CD4-positive, alpha-beta memory T cell (primary cell): ENCODE data around the gene GADL1. TPM values are rescaled to one million over a fixed set of nuclear protein-coding genes. Genes with fewer than 3 reads are reported as not detected.

Source experiments
- CTCF ChIA-PET: fragments of 350-600 bp; sonication (Branson Sonifier 250); formaldehyde crosslinking; loops from one replicate; lab custom pipeline; 2021; ENCODE audit warnings: inconsistent platforms; ENCODE audit not compliant: partially characterized antibody; lab: Charles Lee
- POLR2A ChIA-PET: fragments of 350-600 bp; sonication (Branson Sonifier 250); formaldehyde crosslinking; loops from one replicate; lab custom pipeline; 2021; ENCODE audit not compliant: partially characterized antibody; lab: Charles Lee
- DNase-seq, 5 donors: peaks; one replicate each; pipeline versions ENCODE4 v3.0.0 to v3.0.0-alpha.2; 2020 to 2022; ENCODE audit warnings: mixed read lengths in 1 of 5
- H3K27ac ChIP-seq: one replicate; pipeline ENCODE4 v1.7.0; 2013; ENCODE audit warnings: low read depth, low read length
- H3K27me3 ChIP-seq: 2 replicates; pipeline ENCODE4 v1.7.0; 2013; ENCODE audit warnings: mild to moderate bottlenecking, low read length, moderate library complexity; ENCODE audit not compliant: insufficient read depth
- H3K36me3 ChIP-seq: 2 replicates; pipeline ENCODE4 v1.7.0; 2013; ENCODE audit warnings: mild to moderate bottlenecking, low read length, moderate library complexity; ENCODE audit not compliant: insufficient read depth
- H3K4me1 ChIP-seq: 2 replicates; pipeline ENCODE4 v1.7.0; 2013; ENCODE audit warnings: mild to moderate bottlenecking, low read length, moderate library complexity; ENCODE audit not compliant: insufficient read depth
- H3K4me3 ChIP-seq, 2 donors: one replicate each; pipeline ENCODE4 v1.7.0; 2013; ENCODE audit warnings: low read length in 2 of 2, mild to moderate bottlenecking in 1 of 2
- H3K9me3 ChIP-seq, 2 donors: one replicate each; pipeline ENCODE4 v1.7.0; 2013; ENCODE audit warnings: low read length in 2 of 2, control low read depth in 1 of 2; ENCODE audit not compliant: control insufficient read depth in 1 of 2
- H3K27ac Mint-ChIP-seq, 7 donors: one replicate each; pipeline ENCODE4 v1.8.0; 2020 to 2021; ENCODE audit warnings: mixed read lengths in 7 of 7, mild to moderate bottlenecking in 6 of 7, inconsistent platforms in 3 of 7, moderate library complexity in 3 of 7
- H3K27me3 Mint-ChIP-seq, 2 donors: one replicate each; pipeline ENCODE4 v1.8.0; 2020 to 2021; ENCODE audit warnings: mixed read lengths in 2 of 2
- H3K36me3 Mint-ChIP-seq, 2 donors: one replicate each; pipeline ENCODE4 v1.8.0; 2020 to 2021; ENCODE audit warnings: mixed read lengths in 2 of 2, inconsistent platforms in 1 of 2, mild to moderate bottlenecking in 1 of 2
- H3K4me1 Mint-ChIP-seq, 4 donors: one replicate each; pipeline ENCODE4 v1.8.0; 2020 to 2021; ENCODE audit warnings: mixed read lengths in 4 of 4, mild to moderate bottlenecking in 1 of 4
- H3K4me3 Mint-ChIP-seq, 8 donors: one replicate each; pipeline ENCODE4 v1.8.0; 2020 to 2021; ENCODE audit warnings: mixed read lengths in 8 of 8, mild to moderate bottlenecking in 7 of 8, moderate library complexity in 6 of 8, inconsistent platforms in 3 of 8
- H3K9me3 Mint-ChIP-seq, 8 donors: one replicate each; pipeline ENCODE4 v1.8.0; 2020 to 2021; ENCODE audit warnings: mixed read lengths in 8 of 8, mild to moderate bottlenecking in 5 of 8, inconsistent platforms in 3 of 8, moderate library complexity in 1 of 8
- intact Hi-C: fragments of 100-400 bp; cut with micrococcal nuclease; formaldehyde crosslinking; loops from one replicate; pipeline ENCODE4 v1.15.1; 2023
- polyA plus RNA-seq, 2 donors: library from polyadenylated mRNA; unstranded; fragments of 300-500 nt; fragmentation: Illumina TruSeq; gene quantifications; one replicate each; pipeline ENCODE4 v1.2.3, GENCODE V29; 2021
- total RNA-seq, 2 experiments: library from RNA; stranded (reverse); gene quantifications; one replicate each; pipeline ENCODE4 v1.2.3, GENCODE V29; 2021

GADL1 gene
- total and polyA plus RNA-seq, 4 experiments from 2014 or later = not detected

- intact Hi-C loops = no loop called here
- ChIA-PET CTCF (no interaction called here), POLR2A (no interaction called here)
- no peak overlapping the region for H3K27ac ChIP-seq
- Mint-ChIP-seq H3K4me3 (no peak overlapping the region), H3K27me3 (peaks cover 2 to 4% of the 10 kb centered on the region in 2 donors), H3K36me3 (no peaks in the 10 kb centered on the region), H3K9me3 (peaks cover 0 to 6% (median 4%) of the 10 kb centered on the region in 8 donors), H3K4me1 (no peaks in the 10 kb centered on the region), H3K27ac (no peak overlapping the region)
- DNase-seq = no peak
- no peaks in the 10 kb centered on the region for H3K4me1 ChIP-seq
- H3K4me3 ChIP-seq = no peak overlapping the region
- H3K36me3 ChIP-seq = no peaks in the 10 kb centered on the region
- no peaks in the 10 kb centered on the region for H3K27me3 ChIP-seq
- no peaks in the 10 kb centered on the region for H3K9me3 ChIP-seq
Observed at GRCh38 chr3:30878862-30879261, 15.6 kb downstream of the GADL1 start.

GRCh38 chr3:30875505-30875904 lies 19.0 kb downstream of the GADL1 start:
- H3K36me3 Mint-ChIP-seq = no peaks in the 10 kb centered on the region
- DNase-seq = no peak
- H3K27ac Mint-ChIP-seq = no peak overlapping the region
- CTCF ChIA-PET = no interaction called here
- POLR2A ChIA-PET = no interaction called here
- no peaks in the 10 kb centered on the region for H3K4me1 Mint-ChIP-seq
- no peaks in the 10 kb centered on the region for H3K27me3 Mint-ChIP-seq
- Histone ChIP-seq H3K27ac (no peak overlapping the region), H3K4me1 (no peaks in the 10 kb centered on the region), H3K36me3 (no peaks in the 10 kb centered on the region), H3K9me3 (no peaks in the 10 kb centered on the region), H3K27me3 (no peaks in the 10 kb centered on the region), H3K4me3 (no peak overlapping the region)
- peaks cover 0 to 4% (median 0%) of the 10 kb centered on the region in 8 donors for H3K9me3 Mint-ChIP-seq
- intact Hi-C loops = no loop called here
- no peak overlapping the region for H3K4me3 Mint-ChIP-seq

GRCh38 chr3:30873671-30874070 lies 20.8 kb downstream of the GADL1 start:
- H3K9me3 ChIP-seq = no peaks in the 10 kb centered on the region
- no peak overlapping the region for H3K4me3 ChIP-seq
- H3K4me1 ChIP-seq = no peaks in the 10 kb centered on the region
- no peak for DNase-seq
- H3K27ac ChIP-seq = no peak overlapping the region
- CTCF ChIA-PET = no interaction called here
- Mint-ChIP-seq H3K4me1 (no peaks in the 10 kb centered on the region), H3K9me3 (no peaks in the 10 kb centered on the region), H3K27me3 (peaks cover 0 to 2% of the 10 kb centered on the region in 2 donors), H3K4me3 (no peak overlapping the region), H3K27ac (no peak overlapping the region), H3K36me3 (no peaks in the 10 kb centered on the region)
- no peaks in the 10 kb centered on the region for H3K27me3 ChIP-seq
- intact Hi-C loops = no loop called here
- POLR2A ChIA-PET = no interaction called here
- no peaks in the 10 kb centered on the region for H3K36me3 ChIP-seq

GRCh38 chr3:30872879-30873278 lies 21.6 kb downstream of the GADL1 start:
- POLR2A ChIA-PET = no interaction called here

GRCh38 chr3:30871720-30872119 lies 22.7 kb downstream of the GADL1 start:
- Histone ChIP-seq H3K4me1 (no peaks in the 10 kb centered on the region), H3K9me3 (no peaks in the 10 kb centered on the region), H3K27me3 (no peaks in the 10 kb centered on the region), H3K27ac (no peak overlapping the region), H3K4me3 (no peak overlapping the region), H3K36me3 (no peaks in the 10 kb centered on the region)
- H3K36me3 Mint-ChIP-seq = no peaks in the 10 kb centered on the region
- H3K4me1 Mint-ChIP-seq = no peaks in the 10 kb centered on the region
- peaks cover 0 to 2% of the 10 kb centered on the region in 2 donors for H3K27me3 Mint-ChIP-seq
- H3K4me3 Mint-ChIP-seq = no peak overlapping the region
- no peak for DNase-seq
- intact Hi-C loops = no loop called here
- POLR2A ChIA-PET = no interaction called here
- H3K9me3 Mint-ChIP-seq = no peaks in the 10 kb centered on the region
- no peak overlapping the region for H3K27ac Mint-ChIP-seq
- CTCF ChIA-PET = no interaction called here

More at GRCh38 chr3:30872879-30873278, 21.6 kb downstream of the GADL1 start:
- intact Hi-C loops = no loop called here
- Mint-ChIP-seq H3K36me3 (no peaks in the 10 kb centered on the region), H3K9me3 (no peaks in the 10 kb centered on the region), H3K27ac (no peak overlapping the region), H3K4me1 (no peaks in the 10 kb centered on the region), H3K4me3 (no peak overlapping the region), H3K27me3 (peaks cover 0 to 2% of the 10 kb centered on the region in 2 donors)
- no peaks in the 10 kb centered on the region for H3K27me3 ChIP-seq
- CTCF ChIA-PET = no interaction called here
- H3K4me1 ChIP-seq = no peaks in the 10 kb centered on the region
- no peak overlapping the region for H3K4me3 ChIP-seq
- no peak overlapping the region for H3K27ac ChIP-seq
- no peak for DNase-seq
- H3K36me3 ChIP-seq = no peaks in the 10 kb centered on the region
- no peaks in the 10 kb centered on the region for H3K9me3 ChIP-seq

- H3K36me3 ChIP-seq = no peaks in the 10 kb centered on the region
- H3K27ac ChIP-seq = no peak overlapping the region
- Mint-ChIP-seq H3K36me3 (no peaks in the 10 kb centered on the region), H3K9me3 (peaks cover 0 to 5% (median 0%) of the 10 kb centered on the region in 8 donors), H3K27me3 (peaks cover 4 to 6% of the 10 kb centered on the region in 2 donors), H3K27ac (peak overlapping the region in 1 of 7 donors; percentile 2), H3K4me3 (no peak overlapping the region), H3K4me1 (peaks cover 0 to 2% (median 0%) of the 10 kb centered on the region in 4 donors)
- no peak for DNase-seq
- H3K4me1 ChIP-seq = no peaks in the 10 kb centered on the region
- ChIA-PET POLR2A (no interaction called here), CTCF (no interaction called here)
- H3K9me3 ChIP-seq = no peaks in the 10 kb centered on the region
- no peak overlapping the region for H3K4me3 ChIP-seq
- no peaks in the 10 kb centered on the region for H3K27me3 ChIP-seq
- intact Hi-C loops = no loop called here
Observed at GRCh38 chr3:30864836-30865235, 29.6 kb downstream of the GADL1 start.

- intact Hi-C loops = no loop called here
Observed at GRCh38 chr3:30864132-30864531, 30.3 kb downstream of the GADL1 start.

More at GRCh38 chr3:30864132-30864531, 30.3 kb downstream of the GADL1 start:
- Mint-ChIP-seq H3K36me3 (no peaks in the 10 kb centered on the region), H3K4me1 (peaks cover 0 to 2% (median 0%) of the 10 kb centered on the region in 4 donors), H3K27me3 (peaks cover 4 to 6% of the 10 kb centered on the region in 2 donors), H3K27ac (no peak overlapping the region), H3K9me3 (peaks cover 0 to 5% (median 0%) of the 10 kb centered on the region in 8 donors), H3K4me3 (no peak overlapping the region)
- Histone ChIP-seq H3K36me3 (no peaks in the 10 kb centered on the region), H3K9me3 (no peaks in the 10 kb centered on the region), H3K4me3 (no peak overlapping the region), H3K27ac (no peak overlapping the region), H3K4me1 (no peaks in the 10 kb centered on the region), H3K27me3 (no peaks in the 10 kb centered on the region)
- no peak for DNase-seq
- POLR2A ChIA-PET = no interaction called here
- CTCF ChIA-PET = interaction anchor here (0.6 kb wide), 1 partner anchor 902 kb away, joined by 3 read pairs; no protein-coding TSS in a partner anchor
